ENCODE measurements around the gene CS. TPM values are rescaled to one million over a fixed set of nuclear protein-coding genes. Genes with fewer than 3 reads are reported as not detected.

The CS gene
- total RNA-seq, 1 donor from 2014 or later: 64.8 TPM

DNA sequence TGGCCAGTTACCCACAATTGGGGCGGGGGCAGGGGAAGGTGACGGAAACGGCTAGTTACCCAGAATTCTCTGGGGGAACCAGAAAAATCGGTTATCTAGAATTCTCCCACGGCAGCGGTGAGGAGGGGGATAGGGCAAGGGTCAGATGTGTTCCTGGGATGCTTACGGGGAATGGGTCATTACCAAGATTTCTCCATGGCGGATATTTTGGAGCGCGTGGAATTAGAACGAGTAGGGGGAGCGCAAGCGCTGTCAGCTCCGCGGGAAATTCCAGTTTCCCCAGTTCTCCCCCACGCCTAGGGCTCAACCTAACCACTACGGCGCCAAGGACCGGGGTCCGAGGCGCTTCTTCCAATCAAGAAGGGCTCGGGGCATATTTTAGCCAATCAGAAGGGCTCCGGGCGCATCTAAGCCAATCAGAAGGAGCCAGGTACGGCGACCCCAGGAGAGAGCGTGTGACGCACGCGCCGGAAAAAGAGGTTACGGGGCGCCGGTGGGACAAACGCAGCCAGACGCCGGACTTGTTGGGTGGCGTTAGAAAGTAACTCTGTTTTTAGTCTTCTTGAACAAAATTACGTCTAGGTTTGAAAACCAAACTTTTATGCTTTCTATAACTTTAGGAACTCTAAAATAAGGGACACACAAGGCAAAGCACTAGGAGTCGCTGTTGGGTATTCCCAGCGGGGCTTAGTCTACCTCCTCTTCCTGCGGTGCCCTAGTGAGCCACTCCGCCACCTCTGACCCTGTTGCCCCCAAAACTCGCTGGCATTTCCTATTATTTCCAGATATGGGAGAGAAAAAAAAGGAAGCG lies 33.8 kb upstream of the CS start, which contains the start of gene PAN2:
Gene PAN2, minus strand, starts transcription at position 322 of the 811 bp plus-strand sequence. CDS start 906 bp downstream, outside the sequence.
- Histone ChIP-seq H3K36me3 (ENCODE audit: control insufficient read depth, insufficient read depth, low read length) (no peaks in the 10 kb centered on the region), H3K4me3 (ENCODE audit: low read depth, low read length) (peak within 1 kb of the TSS; percentile 45), H3K27me3 (ENCODE audit: control insufficient read depth, insufficient read depth, low read length) (no peaks in the 10 kb centered on the region)
- TF ChIP-seq, protein P1, sequence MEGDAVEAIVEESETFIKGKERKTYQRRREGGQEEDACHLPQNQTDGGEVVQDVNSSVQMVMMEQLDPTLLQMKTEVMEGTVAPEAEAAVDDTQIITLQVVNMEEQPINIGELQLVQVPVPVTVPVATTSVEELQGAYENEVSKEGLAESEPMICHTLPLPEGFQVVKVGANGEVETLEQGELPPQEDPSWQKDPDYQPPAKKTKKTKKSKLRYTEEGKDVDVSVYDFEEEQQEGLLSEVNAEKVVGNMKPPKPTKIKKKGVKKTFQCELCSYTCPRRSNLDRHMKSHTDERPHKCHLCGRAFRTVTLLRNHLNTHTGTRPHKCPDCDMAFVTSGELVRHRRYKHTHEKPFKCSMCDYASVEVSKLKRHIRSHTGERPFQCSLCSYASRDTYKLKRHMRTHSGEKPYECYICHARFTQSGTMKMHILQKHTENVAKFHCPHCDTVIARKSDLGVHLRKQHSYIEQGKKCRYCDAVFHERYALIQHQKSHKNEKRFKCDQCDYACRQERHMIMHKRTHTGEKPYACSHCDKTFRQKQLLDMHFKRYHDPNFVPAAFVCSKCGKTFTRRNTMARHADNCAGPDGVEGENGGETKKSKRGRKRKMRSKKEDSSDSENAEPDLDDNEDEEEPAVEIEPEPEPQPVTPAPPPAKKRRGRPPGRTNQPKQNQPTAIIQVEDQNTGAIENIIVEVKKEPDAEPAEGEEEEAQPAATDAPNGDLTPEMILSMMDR (IDR thresholded peaks at IDR 0.05; ENCODE audit: insufficient read depth, low read length, severe bottlenecking): peak; percentile 80
- DNase-seq (ENCODE audit: low read depth) (peak; percentile 93), FAIRE-seq (no peak)

DNA sequence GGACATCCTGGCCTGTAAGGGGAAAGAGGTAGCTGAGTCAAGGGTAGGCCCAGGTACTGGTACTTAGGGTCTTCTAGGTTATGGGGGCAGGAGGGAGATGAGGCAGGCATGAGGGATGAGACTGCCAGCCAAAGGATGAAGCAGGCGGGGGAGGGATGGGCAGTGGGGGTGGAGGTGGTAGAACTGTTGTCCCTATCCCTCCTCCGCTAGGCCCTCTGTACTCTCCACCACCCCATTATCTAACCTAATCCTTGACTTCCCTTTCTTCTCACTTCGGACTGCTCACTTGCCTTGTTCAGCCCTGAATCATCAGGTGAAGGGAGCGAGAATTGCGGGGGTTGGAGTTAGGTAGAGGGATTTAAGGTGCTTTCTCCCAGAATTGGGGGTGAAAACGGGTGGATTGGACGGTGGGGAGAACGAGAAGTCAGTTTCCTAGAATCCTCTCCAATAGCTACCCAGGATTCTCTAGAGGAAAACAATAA lies 33.1 kb upstream of the CS start:
- peak; percentile 73 for DNase-seq (ENCODE audit: low read depth)
- TF ChIP-seq, protein P1 (IDR thresholded peaks at IDR 0.05; ENCODE audit: insufficient read depth, low read length, severe bottlenecking): no peak
- Histone ChIP-seq H3K36me3 (ENCODE audit: control insufficient read depth, insufficient read depth, low read length) (no peaks in the 10 kb centered on the region), H3K27me3 (ENCODE audit: control insufficient read depth, insufficient read depth, low read length) (no peaks in the 10 kb centered on the region), H3K4me3 (ENCODE audit: low read depth, low read length) (peak overlapping the region; percentile 45)
- FAIRE-seq: no peak

DNA sequence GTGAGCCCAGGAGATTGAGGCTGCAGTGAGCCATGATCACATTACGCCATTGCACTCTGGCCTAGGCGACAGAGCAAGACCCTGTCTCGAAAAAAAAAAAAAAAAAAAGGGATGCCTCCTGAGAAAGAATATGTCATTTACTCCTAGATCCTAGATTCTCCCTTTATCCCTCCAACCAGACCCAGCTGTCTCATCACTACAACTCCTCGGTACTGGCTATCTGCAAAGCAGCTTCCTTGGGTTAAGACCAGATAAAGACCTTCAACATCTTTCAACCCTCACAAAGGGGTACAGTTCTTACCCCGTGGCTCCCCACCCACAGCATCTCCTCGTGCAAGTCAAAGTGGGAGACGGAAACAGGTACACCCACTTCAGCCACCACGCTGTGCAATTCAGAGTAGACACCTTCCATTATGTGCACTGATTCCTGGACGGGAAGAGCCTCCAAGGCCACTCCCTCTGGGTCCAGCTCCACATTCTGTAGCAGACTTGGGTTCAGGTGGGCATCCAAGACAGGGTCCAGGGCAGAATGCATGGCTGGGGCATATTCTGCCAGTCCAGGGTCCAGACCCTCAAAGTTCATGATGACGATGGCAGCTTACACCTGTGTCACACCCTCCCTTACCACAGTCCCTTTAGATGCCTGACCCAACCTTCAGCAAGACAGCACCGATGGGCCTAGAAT lies 32.5 kb upstream of the CS start:
- TF ChIP-seq, protein P1 (IDR thresholded peaks at IDR 0.05; ENCODE audit: insufficient read depth, low read length, severe bottlenecking): no peak
- DNase-seq (ENCODE audit: low read depth) (no peak), FAIRE-seq (no peak)
- Histone ChIP-seq H3K36me3 (ENCODE audit: control insufficient read depth, insufficient read depth, low read length) (peaks cover 4% of the 10 kb centered on the region), H3K4me3 (ENCODE audit: low read depth, low read length) (peak overlapping the region; percentile 45), H3K27me3 (ENCODE audit: control insufficient read depth, insufficient read depth, low read length) (no peaks in the 10 kb centered on the region)

DNA sequence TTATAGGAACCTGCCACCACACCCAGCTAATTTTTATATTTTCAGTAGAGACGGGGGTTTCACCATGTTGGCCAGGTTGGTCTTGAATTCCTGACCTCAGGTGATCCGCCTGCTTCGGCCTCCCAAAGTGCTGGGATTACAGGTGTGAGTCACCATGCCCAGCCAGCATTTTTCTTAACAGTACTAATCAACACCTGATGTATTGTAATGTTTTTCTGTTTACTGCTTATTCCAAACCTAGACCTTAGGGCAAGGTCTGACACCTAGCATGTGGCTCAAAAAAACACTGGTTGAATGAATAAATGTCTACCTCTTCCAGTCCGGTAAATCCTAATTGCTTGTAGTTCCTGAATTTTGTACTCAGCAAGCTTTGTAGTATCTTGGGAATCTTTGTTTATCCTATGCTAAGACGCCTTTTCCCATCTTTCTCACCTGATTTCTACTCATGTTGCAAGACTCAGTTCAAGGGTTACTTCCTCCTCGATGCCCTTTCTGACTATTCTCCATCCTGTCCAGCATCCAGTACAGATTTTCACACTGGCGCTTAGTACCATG lies 30.9 kb upstream of the CS start:
- FAIRE-seq (no peak), DNase-seq (ENCODE audit: low read depth) (peak; percentile 53)
- TF ChIP-seq, protein P1 (IDR thresholded peaks at IDR 0.05; ENCODE audit: insufficient read depth, low read length, severe bottlenecking): no peak
- no peaks in the 10 kb centered on the region for H3K27me3 ChIP-seq (ENCODE audit: control insufficient read depth, insufficient read depth, low read length)
- peaks cover 11% of the 10 kb centered on the region for H3K36me3 ChIP-seq (ENCODE audit: control insufficient read depth, insufficient read depth, low read length)
- H3K4me3 ChIP-seq (ENCODE audit: low read depth, low read length): no peak overlapping the region

DNA sequence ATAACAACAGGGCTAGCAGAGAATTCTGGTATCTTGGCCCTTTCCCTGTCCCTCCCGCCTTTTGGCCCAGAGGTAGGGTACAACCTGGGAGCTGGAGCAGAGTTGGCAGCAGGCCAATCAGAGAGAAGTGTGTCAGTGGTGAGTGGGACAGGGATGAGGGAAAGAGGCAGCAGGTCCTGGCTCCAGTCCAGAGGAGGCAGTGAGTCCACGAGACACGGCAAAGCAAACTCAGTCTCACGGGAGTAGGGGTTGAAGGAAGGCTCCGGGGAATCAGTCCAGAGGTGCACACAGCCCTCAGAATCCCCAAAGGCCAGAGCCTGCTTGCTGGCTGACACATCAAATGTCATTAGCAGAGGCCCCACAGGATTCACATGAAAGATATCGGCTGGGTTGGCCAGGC lies 26.4 kb upstream of the CS start:
- FAIRE-seq: no peak
- Histone ChIP-seq H3K36me3 (ENCODE audit: control insufficient read depth, insufficient read depth, low read length) (peaks cover 24% of the 10 kb centered on the region), H3K4me3 (ENCODE audit: low read depth, low read length) (no peak overlapping the region), H3K27me3 (ENCODE audit: control insufficient read depth, insufficient read depth, low read length) (no peaks in the 10 kb centered on the region)
- TF ChIP-seq, protein P1 (IDR thresholded peaks at IDR 0.05; ENCODE audit: insufficient read depth, low read length, severe bottlenecking): no peak
- no peak for DNase-seq (ENCODE audit: low read depth)
